HG03342 (cell line): ENCODE measurements around the gene IKZF2.

Experiments used
- ATAC-seq: cut with Tn5 transposase; IDR thresholded peaks from one replicate; pipeline ENCODE4 v1.9.1; 2021; ENCODE audit warnings: mild to moderate bottlenecking, moderate library complexity; ENCODE audit not compliant: unreplicated experiment

The IKZF2 gene

DNA sequence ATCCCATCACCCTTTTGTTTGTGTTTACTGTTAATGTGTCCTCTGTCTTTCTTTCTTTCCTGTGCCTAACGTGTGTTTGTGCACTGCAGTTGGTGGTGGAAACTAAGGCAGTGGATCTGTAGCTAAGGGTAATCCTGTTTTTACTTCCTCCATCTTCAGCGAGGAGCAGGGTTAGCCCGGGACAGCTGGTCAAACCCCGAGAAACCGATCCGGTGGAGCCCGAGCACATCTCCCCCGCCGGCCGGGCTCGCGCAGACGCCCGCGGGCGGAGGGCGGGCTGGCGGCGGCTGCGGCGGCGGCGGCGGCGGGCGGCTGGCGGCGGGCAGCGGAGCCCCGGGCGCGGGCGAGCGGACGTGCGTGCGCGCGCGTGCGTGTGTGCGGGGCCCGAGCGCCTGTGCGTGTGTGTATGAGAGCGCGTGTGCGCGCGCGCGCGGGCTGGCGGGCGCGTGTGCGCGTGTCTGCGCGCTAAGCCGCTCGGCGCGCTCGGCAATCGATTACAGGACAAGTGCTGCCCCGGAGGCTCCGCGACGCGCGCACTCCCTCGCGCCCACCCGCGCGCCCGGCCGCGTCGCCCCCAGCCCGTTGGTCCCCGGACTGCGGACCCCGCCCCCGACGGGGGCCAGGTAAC, at the start of gene IKZF2:
IKZF2 (minus strand) TSS at position 176 of the 628 bp plus-strand sequence. CDS start 2,983 bp downstream, outside the sequence.
- ATAC-seq: peak; percentile 68

DNA sequence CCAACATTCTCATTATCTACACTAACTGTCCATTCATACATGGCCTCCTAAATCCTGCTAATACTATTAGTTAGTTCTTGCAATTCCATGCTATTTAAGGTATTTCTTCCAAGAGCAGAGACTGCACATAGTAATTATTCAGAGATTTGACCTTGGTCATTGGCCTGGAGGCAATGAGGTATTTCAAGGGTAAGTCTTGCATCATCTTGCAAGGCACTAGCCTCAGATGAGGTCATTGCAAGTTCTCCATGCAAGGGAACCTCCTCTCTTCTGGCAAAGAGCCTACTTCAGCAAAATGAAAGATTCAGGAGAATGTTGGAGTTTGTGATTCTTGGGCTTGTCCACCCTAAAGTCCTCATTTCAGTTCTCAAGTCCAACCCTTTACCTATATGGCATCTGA, 48.5 kb upstream of the IKZF2 start:
- ATAC-seq: no peak

DNA sequence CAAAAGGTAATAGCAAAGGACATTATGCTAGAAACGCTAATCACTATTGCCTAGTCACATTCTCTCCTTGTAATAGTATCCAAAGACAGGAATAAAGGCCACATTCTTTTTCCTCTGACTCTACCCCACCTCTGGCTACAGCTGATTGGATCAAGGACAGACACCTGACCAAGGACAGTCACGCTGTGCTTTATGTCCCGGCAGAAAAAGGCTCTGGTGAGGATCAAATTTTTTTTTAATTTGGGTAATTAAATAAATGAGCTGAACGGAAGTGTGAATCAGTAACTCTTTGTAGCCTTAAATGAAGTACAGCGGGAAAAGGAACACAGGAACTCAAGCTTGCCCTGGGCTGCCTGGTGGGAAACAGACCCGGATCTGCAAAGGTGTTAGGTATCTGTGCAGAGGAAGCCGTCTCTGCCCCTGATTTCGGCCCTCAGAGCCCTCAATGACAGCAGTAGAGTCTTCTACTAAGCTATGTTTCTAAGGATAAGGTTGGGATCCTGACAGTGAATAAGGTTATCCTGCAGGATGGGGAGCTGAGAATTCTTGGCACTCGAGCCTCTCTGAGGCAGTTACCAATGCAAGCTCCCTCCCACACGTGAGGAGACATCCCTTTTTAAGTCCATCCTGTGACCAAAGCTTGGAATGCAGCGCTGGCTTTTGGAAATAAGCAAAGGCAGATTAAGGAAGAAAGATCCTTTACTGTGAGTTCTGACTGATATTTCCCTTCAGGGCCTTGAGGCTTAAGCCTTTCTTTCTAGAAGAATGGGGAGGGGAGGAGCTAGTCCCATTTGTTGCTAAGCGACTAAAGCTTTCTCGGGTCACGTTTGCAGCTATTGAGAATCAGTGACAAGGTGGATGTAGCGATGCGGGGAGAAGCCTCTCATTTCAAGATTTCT, 37.8 kb upstream of the IKZF2 start:
- no peak for ATAC-seq

DNA sequence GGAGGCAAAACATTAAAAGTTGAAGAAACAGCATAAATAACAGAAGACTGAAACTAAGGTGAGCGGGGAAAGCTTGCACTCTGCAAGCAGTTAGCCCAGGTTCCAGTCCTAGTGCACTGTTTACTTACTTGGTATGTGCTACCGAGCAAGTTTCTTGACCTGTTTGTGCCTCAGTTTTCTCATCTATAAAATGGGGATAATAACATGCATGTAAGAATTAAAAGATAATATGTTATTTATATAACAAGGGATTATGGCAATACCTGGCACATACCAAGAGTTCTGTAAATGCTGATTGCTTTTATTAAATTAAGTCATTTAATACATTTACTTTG, 37.1 kb upstream of the IKZF2 start:
- ATAC-seq: no peak

DNA sequence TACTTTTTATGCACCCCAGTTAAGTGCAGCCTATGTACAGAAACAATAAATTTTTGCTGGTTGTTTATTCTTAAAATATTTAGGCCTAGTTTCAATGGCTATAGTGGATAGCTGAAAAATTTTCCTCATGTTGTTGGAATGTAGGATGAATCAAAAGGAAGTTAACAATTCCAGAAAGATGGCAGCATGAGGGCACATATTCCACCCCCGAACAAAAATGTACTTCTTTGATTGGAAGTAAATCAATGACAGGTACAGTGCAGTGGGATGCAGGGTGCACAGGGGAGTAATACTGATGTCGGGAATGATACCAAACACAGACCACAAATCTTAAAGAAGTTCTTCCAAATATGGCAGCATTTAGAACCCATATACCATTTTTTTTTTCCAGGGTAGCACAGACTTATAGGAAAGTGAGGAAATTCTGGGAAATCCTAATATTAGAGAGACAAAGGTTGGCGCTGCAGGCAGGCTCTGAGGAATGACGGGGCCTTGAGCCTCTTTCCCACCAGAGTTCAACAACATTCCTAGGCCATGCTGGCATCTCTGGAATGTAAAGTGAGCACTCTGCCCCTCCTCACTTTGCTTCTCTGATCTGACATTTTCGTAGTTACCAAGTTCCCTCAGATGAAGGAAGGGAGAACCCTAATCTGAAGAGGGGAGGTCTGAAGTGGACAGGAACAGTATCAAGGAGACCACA, 36.6 kb upstream of the IKZF2 start:
- ATAC-seq: no peak

DNA sequence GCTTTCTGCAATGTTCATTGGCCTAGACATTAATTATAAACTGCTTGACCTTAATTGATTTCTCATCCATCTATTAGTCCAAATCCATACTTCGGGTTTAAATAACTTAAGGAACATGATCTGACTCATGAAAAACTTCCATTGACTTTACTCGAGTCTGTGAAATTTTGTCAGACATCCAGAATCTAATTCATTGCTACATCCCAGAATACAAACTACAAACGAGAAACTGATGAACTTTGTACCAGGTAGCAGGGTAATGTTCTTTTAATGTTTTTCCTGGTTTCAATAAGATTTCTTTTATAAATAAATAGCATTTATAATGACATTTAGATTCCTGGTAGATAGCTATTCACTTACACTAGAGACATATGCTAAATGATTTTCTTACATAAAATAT, 36.0 kb upstream of the IKZF2 start:
- no peak for ATAC-seq

DNA sequence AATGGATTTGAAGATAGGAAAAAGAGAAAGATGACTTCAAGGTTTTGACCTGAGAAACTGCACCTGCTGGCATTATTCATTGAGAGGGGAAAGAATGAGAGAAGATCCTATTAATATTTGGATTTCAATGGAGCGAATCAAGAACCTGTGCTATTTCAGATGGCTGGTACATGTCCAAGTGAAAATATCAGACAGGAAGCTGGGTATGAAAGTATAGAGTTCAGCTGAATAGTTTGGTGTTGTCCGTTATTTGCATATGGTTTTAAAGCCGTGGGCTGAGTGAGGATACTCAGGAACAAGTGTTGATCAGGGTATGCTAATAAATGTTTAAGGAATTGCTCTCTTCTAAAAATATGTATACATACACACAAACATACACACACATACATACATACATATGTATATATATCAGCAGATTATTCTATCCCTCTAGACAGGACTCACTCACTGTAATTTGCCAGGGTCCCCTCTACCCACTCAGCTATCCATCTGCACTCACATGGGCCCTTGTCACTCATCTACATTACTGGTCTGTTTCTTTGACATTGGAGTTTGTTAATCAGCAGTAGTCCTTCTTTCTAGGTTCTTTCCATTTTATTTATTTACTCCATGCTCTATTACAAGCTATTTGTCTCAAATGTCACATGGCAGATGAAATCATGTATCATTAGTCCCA, 33.9 kb upstream of the IKZF2 start:
- ATAC-seq: peak; percentile 96

DNA sequence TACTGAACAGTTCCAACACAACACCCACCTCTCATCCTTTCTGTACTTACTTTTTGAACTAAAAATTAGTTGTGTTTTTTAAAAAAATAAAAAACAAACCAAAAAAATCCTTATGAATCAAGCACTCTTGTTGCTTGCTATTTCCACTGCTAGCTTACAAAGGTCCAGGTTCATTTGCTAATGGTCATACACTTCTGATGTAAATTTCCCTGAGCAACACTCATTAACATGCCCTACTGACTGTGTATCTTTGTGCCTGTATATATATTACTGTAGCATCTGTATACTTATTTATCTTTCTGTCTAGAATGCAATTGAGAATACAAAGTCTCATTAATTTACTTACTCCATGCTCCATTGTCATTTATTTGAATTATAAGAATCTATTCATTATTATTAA, 30.3 kb upstream of the IKZF2 start:
- ATAC-seq: no peak

DNA sequence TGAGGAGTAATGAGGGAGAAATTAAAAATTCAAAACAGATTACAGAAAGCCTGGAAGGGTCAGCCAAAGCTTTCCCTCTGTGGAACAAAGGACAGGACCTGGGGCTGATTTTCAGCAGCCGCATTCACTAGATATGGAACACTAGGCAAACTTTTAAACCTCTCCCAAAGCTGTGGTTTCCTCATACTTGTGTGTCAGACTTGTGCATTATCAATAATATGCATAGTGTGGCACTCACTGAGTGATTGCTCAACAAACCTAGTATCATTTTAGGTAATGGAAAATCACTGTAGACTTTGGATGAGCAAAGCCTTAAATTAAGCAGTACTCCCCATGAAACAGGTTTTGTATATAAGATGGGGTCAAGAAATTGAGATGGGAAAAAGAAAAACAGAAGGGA, 26.3 kb upstream of the IKZF2 start:
- no peak for ATAC-seq

DNA sequence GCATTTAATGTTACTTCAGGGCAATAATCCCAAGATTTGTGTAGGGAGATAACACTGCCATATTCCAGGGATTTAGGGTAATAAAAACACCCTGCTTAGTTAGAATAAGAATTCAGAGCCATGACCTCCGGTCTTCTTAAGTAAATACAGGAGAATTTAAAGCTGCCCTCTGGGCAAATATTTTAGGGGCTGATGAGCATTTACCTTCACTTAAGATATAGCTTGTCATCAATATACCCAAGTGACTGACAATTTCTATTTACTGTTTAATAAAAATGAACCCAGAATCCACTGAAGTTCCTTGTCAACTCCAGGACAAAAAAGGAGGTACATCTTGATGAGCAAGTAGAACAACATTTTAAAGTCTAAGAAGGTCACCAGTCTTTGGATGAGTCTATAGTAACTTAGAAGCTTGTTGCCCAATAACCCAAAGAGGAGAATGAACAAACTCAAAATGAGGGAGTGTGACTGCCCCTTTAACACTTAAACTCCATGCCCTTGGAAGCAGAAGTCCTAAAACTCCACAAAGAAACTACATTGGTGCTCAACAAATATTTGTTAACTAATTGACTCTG, 24.3 kb upstream of the IKZF2 start:
- ATAC-seq: no peak

DNA sequence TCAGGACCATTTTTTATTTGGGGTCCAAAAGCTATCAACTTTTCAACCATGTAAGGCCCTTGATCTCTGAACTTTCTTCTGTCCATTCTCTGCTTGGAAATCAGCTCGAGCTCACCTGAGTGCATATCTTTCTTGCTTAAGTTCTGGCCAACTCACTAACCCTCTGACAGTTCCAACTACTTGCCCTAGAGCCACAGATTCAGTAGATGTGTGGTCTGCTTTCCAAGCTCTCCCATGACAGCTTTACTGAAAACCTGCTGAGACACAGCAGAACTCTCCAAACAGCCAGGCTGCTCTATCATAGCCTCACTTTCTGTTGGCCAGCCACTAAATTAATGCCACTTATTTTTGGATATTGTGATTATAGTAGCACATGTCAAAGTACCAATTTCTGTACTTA, 21.2 kb upstream of the IKZF2 start:
- no peak for ATAC-seq

DNA sequence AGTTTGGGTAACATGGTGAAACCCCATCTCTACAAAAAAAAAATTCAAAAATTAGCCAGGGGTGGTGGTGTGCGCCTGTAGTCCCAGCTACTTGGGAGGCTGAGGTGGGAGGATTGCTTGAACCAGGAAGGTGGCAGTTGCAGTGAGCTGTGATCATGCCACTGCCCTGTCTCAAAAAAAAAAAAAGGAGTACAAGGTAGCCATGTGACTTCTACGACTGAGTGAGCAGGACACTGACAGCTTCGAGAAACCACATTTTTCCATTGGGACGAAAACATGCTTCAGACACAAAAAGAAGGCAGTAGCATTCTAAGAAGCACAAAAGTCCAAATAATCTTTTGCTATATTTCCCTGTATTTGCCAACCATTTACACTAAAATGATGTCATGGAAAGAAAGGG, 19.7 kb upstream of the IKZF2 start:
- ATAC-seq: no peak

DNA sequence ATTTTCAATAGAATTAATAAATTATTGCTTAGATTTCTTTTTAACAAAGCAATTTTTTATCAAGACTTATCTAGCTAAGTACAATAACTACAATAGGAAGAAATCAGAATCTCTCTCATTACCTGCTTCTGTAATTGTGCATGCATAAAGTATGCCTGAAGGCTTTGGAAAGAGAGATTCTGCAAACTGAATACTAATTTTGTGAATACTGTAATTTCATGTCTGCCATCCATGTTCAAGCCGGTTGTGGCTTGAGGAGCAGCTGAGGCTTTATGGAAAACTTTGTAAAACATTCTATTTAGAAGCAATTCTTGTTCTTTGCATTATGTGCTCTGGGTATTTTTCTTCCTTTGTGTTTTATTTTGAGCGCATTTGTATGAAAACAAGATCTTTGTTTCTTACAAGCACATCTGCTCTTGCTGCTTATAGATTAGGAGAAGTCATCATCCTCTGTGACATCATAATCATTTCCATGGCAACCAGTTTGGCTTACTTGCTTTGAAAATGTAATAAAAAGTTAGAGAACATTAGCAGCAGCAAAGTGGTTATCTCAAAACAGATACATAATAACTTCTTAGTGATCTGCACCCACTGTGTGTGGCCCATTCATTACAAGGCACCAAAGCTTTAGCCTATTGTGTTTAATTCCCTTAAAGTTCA, 16.0 kb upstream of the IKZF2 start:
- ATAC-seq: no peak

DNA sequence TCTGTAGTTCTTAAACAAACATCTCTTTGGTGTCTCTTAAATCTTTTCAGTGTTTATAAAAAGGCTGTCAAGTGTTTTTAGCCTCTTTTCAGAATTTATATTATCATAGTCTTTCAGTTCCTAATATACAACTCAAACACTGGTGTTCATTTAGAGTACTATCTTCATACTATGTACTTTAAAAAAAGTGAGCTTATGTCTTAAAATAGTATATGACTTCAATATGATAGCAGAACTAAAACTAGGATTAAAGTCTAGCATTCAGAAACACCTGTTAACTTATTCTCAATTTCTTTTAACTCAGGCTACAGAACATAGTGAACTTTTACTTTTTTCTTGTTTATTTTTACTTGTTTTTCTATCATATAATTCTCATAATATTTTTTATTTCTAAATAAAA, 14.7 kb upstream of the IKZF2 start:
- peak; percentile 99 for ATAC-seq

DNA sequence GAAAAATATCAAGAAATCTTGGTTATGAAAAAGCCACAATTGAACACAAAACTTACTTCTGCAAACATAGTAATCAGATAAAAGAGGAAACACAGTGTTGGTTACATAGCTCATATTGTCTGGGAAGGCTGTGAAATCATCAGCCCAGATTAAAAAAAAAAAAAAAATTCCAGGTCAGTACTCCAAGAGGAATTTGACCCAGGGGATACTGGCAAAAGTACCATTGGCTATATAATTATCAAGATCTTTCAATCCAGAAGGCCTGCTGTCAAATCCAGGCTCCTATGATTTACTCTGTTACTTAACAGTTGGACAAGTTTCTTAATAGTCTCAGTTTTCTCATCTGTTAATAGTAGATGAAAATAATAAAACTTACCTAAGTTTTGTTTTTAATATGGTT, 12.9 kb upstream of the IKZF2 start:
- no peak for ATAC-seq

DNA sequence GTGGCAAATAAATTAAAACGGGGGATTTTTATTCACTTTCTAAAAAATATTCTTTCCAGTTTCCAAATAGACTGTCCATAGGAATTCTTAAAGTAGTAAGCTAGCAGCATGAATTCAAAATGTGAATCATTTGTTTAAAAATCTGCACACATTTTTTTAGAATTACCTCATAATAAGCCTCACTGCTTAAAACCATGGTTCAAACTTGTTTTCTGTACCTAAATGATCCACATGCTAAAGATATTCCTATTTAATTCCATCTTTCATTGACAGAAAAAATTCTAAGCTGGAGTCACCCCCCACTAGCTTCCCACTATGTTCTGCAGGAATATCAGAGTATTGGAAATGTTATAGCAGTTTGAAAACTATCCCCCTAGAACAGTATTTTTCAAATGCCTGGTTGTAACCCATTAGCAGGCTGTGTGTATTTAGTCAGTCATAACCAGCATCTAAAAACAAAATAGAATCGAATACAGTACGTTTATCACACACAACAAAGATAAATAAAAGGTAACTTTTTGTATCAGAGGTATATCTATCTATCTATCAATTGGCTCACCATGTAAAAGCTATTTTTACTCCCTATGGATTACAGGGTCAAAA, 11.2 kb upstream of the IKZF2 start:
- no peak for ATAC-seq

DNA sequence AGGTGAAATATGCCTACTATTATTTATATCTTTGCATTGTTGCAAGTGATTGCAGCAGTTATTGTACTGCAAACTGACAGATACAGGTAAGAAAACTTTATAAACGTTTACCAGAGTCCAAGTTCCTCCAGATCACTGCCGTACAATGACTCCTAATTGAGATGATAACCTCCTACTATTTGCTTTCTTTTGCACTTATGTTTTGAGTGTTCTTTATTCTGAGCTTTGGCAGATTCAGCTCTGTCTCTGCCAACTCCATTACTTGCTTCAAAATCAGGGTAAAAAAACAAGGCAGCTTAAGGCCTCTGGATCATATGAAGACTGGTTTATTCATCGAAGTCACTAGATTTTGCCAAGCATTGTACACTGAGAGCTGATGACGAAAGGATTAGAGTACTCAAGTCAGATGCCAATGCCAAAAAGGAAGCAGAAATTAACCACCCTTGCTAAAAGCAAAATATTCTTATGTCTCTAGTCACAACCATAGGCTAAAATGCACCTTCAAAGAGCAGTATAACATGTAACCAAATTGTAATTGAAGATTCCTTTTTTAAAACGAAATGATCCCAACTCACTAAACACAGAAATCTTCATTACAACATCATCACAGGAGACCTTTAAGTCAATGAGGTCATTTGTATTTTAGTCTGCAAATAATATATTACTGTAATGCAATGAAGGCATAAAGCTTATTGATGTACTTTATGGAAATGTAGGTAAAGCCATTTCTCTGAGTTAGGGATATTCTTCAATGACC, 10.5 kb upstream of the IKZF2 start:
- ATAC-seq: no peak

DNA sequence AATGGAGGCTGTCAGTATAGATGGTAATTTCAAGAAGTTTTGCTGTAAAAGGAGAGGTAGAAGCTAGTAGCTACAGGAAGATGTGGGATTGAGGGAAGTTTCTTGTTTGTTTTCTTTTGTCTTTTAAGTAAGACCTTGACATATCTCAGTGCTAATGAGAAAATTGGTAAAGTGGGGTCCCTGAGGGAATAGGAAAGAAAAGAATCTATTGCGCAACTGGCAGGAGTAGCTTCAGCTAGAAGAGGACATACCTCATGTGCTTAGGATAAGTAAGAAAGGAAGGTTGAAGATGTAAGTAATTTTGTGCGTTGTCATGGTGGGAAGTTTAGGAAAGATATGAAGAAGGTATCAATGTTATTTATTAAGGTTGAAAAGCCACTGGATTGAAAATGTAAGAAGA, 8.4 kb upstream of the IKZF2 start:
- no peak for ATAC-seq

DNA sequence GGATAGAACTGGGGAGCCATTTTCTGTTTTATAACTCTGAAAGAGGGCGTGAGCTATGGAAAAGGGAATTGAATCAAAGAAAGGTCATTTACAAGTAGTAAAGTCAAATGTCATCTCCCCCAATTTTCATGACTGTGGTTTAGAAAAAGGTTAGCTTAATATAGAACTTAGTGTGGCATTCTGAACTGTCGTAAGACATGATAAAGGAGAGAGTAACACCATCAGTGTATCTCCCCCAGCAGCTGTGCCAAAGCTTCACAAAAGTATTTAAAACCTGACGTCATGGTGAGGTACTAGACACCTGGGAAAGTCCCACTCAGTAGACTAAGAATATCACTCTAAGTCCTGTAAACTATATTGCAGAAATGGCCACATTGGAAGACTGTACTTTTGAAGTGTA, 5.8 kb upstream of the IKZF2 start:
- ATAC-seq: peak; percentile 79
